ENCODE data around the gene RANBP9. TPM values are rescaled to one million over a fixed set of nuclear protein-coding genes. Genes with fewer than 3 reads are reported as not detected.

RANBP9 gene
- total and polyA plus RNA-seq, 9 of the 15 experiments (the other 6 are each of a cell fraction or from before 2014, with no cell fraction given), result 27.5 to 130 (median 61.5) TPM

- TF ChIP-seq ZBTB33 (CRISPR knock-in tag; IDR thresholded peaks at IDR 0.05), result no peak
- no peak for TF ChIP-seq ARID2 (IDR thresholded peaks at IDR 0.05)
- no peak for TF ChIP-seq ZNF143 (CRISPR knock-in tag; IDR thresholded peaks at IDR 0.05)
- no peak for TF ChIP-seq ZNF431 (CRISPR knock-in tag; IDR thresholded peaks at IDR 0.05)
- TF ChIP-seq DEAF1 (CRISPR knock-in tag; IDR thresholded peaks at IDR 0.05), result no peak
- 0 out of 2 replicates have a peak, but pooled peaks have one; percentile 22 for TF ChIP-seq MTA1 (IDR thresholded peaks at IDR 0.05; ENCODE audit: borderline replicate concordance)
- no peak for TF ChIP-seq MCM2 (IDR thresholded peaks at IDR 0.05; ENCODE audit: low read depth)
- no peak for TF ChIP-seq SNIP1 (IDR thresholded peaks at IDR 0.05; ENCODE audit: low read depth)
- no peak for TF ChIP-seq MCM3 (IDR thresholded peaks at IDR 0.05)
- no peak for TF ChIP-seq TAF7 (tag; IDR thresholded peaks at IDR 0.05)
- no peak for TF ChIP-seq NFIC (IDR thresholded peaks at IDR 0.05)
- TF ChIP-seq CXXC5 (CRISPR knock-in tag; IDR thresholded peaks at IDR 0.05), result peak; percentile 53
- TF ChIP-seq POLR2AphosphoS5 (IDR thresholded peaks at IDR 0.05; ENCODE audit: control insufficient read depth, insufficient read depth, low read depth, low read length), result 0 out of 2 replicates have a peak, but pooled peaks have one; percentile 16
- TF ChIP-seq, protein P1, sequence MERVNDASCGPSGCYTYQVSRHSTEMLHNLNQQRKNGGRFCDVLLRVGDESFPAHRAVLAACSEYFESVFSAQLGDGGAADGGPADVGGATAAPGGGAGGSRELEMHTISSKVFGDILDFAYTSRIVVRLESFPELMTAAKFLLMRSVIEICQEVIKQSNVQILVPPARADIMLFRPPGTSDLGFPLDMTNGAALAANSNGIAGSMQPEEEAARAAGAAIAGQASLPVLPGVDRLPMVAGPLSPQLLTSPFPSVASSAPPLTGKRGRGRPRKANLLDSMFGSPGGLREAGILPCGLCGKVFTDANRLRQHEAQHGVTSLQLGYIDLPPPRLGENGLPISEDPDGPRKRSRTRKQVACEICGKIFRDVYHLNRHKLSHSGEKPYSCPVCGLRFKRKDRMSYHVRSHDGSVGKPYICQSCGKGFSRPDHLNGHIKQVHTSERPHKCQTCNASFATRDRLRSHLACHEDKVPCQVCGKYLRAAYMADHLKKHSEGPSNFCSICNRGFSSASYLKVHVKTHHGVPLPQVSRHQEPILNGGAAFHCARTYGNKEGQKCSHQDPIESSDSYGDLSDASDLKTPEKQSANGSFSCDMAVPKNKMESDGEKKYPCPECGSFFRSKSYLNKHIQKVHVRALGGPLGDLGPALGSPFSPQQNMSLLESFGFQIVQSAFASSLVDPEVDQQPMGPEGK (CRISPR knock-in tag; IDR thresholded peaks at IDR 0.05; ENCODE audit: borderline replicate concordance), result no peak
- TF ChIP-seq TAF9B (IDR thresholded peaks at IDR 0.05; ENCODE audit: partially characterized antibody), result peak; percentile 38
- TF ChIP-seq ZNF668 (CRISPR knock-in tag; IDR thresholded peaks at IDR 0.05), result no peak
- no peak for TF ChIP-seq ZZZ3 (IDR thresholded peaks at IDR 0.05)
- TF ChIP-seq, protein P2, sequence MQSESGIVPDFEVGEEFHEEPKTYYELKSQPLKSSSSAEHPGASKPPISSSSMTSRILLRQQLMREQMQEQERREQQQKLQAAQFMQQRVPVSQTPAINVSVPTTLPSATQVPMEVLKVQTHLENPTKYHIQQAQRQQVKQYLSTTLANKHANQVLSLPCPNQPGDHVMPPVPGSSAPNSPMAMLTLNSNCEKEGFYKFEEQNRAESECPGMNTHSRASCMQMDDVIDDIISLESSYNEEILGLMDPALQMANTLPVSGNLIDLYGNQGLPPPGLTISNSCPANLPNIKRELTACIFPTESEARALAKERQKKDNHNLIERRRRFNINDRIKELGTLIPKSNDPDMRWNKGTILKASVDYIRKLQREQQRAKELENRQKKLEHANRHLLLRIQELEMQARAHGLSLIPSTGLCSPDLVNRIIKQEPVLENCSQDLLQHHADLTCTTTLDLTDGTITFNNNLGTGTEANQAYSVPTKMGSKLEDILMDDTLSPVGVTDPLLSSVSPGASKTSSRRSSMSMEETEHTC (IDR thresholded peaks at IDR 0.05), result no peak
- TF ChIP-seq, protein P3, sequence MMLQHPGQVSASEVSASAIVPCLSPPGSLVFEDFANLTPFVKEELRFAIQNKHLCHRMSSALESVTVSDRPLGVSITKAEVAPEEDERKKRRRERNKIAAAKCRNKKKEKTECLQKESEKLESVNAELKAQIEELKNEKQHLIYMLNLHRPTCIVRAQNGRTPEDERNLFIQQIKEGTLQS (IDR thresholded peaks at IDR 0.05), result no peak
- TF ChIP-seq, protein P3 (CRISPR knock-in tag; conservative IDR thresholded peaks at IDR 0.05), result 0 out of 2 replicates have a peak, but pooled peaks have one; percentile 41
- TF ChIP-seq ZNF384 (IDR thresholded peaks at IDR 0.05; ENCODE audit: low read depth, low read length), result no peak
Measured at GRCh38 chr6:13674533-13675190, 37.0 kb downstream of the RANBP9 start (continued).

Measured in K562 (cell line).